Activated CD8-positive, alpha-beta memory T cell treated with anti-CD3 and anti-CD28 coated beads for 36 hours (primary cell): ENCODE measurements around the gene MEFV. TPM values are rescaled to one million over a fixed set of nuclear protein-coding genes. Genes with fewer than 3 reads are reported as not detected.

Experiments
- CTCF ChIA-PET: fragments of 350-600 bp; sonication (Branson Sonifier 250); formaldehyde crosslinking; loops from one replicate; lab custom pipeline; 2021; ENCODE audit warnings: antibody characterized with exemption; lab: Charles Lee
- POLR2A ChIA-PET: fragments of 350-600 bp; sonication (Branson Sonifier 250); formaldehyde crosslinking; loops from one replicate; lab custom pipeline; 2021; ENCODE audit warnings: antibody characterized with exemption; lab: Charles Lee
- total RNA-seq, 2 experiments: library from RNA; stranded (reverse); gene quantifications; one replicate each; pipeline ENCODE4 v1.2.3, GENCODE V29; 2021

Gene MEFV
- total RNA-seq, 2 experiments from 2014 or later = 0.19 TPM; not detected in 1

DNA sequence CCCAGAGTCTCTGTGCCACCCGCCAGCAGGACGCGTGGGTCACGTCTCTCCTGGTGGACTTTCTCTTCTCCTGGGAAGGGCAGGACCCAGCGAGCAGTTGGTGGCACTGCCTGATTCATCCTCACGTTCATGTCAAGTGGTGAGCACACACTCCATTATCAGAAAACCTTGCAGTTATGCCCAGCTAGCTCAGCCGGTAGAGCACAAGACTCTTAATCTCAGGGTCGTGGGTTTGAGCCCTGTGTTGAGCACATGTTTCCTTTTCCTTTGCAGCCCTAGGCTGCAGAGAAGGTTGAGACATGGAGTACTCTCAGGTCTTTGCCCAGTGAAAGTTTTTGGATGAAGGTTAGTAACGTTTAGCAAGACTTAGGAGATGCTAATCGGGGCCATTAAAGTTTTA, 60.5 kb downstream of the MEFV start:
- CTCF ChIA-PET = interaction anchor here (0.5 kb wide), 1 partner anchor 191 kb away, joined by 3 read pairs; no protein-coding TSS in a partner anchor
- POLR2A ChIA-PET = no interaction called here

DNA sequence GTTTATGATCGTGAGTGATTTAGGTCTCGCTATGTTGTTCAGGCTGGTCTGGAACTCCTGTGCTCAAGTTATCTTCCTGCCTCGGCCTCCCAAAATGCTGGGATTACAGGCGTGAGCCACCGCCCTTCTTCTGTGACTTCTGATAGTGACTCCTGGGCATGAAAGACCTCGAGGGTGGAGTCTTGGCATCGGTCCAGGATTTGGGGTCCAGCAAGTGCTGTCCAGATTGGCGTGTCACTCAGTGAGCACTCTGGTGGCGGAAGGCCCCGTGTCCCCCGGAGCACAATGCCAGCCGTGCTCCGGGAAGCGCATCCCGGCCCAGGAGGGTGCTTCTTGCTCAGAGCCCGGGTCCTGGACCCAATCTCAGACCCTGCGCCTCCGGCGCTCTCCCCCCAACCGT, 61.6 kb downstream of the MEFV start:
- ChIA-PET CTCF (interaction anchor here (0.7 kb wide), 1 partner anchor 24 kb away, joined by 6 read pairs; no protein-coding TSS in a partner anchor), POLR2A (no interaction called here)

DNA sequence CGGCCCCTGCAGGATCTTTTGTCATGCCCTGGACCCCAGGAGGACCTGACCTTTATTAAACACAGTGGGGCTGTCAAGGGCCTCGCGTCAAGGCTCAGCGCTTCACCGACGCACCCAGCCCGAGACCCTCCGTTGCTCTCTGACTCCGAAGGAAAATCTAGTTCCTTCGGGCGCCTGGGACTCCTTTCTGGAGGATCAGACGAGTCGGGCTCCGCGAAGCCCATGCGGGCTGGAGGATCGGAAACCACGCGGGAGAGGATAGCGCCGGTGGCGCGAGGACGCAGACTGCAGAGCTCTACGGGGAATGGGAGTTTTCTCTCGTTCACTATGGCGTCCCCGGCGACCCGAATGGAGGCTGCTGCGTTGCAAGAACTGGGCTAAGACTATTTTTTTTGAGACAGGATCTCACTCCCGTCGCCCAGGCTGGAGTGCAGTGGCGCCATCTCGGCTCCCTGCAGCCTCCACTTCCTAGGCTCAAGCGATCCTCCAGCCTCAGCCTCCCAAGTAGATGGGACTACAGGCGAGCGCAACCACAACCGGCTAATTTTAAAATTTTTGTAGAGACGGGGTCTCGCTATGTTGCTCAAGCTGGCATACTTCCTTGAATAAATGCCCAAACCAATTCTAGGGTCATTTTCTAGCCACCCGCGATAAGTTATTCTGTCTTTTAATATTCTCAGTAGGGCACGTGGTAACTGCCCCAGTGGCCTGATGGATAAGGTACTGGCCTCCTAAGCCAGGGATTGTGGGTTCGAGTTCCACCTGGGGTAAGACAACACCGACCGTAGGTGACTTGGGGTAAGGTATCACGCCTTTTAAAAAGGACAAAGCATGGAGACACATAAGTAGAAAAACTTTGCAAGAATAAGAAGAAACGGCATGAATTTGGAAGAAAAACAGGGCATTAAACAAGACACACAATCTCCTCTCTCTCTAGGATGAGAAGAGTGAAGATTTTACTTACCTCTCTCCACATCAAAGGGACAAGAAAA, 62.9 kb downstream of the MEFV start:
- POLR2A ChIA-PET = no interaction called here
- CTCF ChIA-PET = no interaction called here

DNA sequence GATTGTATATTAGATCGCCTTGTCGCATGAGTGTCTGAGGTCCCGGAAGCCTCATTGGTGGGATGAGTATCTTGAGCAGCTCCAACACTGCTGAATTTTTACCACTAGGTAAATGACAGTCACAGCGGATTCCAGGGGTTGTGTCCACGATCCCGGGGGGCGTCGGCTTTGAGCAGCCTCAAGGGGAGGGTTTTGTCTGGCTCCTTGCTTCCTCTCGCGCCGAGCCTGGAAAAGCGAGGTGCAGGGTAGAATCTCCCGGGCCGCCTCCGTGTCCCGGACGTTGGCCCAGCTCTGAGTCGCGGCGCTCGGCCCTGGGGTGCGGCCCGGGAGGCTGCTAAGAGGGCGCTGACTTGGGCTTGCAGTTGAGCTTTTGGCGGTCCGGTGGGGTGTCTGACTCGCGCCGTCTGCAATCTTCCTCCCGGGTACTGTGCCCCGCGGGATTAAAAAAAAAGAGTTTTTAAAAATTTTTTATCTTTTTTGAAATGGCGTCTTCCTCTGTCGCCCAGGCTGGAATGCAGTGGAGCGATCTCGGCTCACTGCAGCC, 63.9 kb downstream of the MEFV start:
- POLR2A ChIA-PET = no interaction called here
- CTCF ChIA-PET = interaction anchor here (0.6 kb wide), 1 partner anchor 58 kb away, joined by 5 read pairs; no protein-coding TSS in a partner anchor

Other genes with a start within 250 kb of the MEFV start
- not detected for gene CLDN9, start 243.7 kb downstream of the MEFV start, total RNA-seq
- not detected for gene CLDN6, start 238.4 kb downstream of the MEFV start, total RNA-seq
- gene TNFRSF12A, start 236.3 kb downstream of the MEFV start, total RNA-seq = 1 to 10 TPM; 4.3 to 4.6 TPM
- 10 to 100 TPM; 27.5 to 28.5 TPM for gene HCFC1R1, start 232.7 kb downstream of the MEFV start, total RNA-seq
- gene THOC6, start 232.6 kb downstream of the MEFV start, total RNA-seq = 10 to 100 TPM; 54.7 to 56.8 TPM
- gene BICDL2, start 219.7 kb downstream of the MEFV start, total RNA-seq = under 1 TPM; 0.11 to 0.17 TPM
- gene MMP25, start 210.1 kb downstream of the MEFV start, total RNA-seq = 1 to 10 TPM; 1.3 to 2.2 TPM
- gene IL32, start 191.0 kb downstream of the MEFV start, total RNA-seq = 1,000 to 10,000 TPM; 1,098 to 1,123 TPM
- gene ZSCAN10, start 157.3 kb downstream of the MEFV start, total RNA-seq = not detected
- gene ZNF205, start 144.0 kb downstream of the MEFV start, total RNA-seq = under 1 TPM in 1 of 2 experiments, not detected in 1; 0.23 TPM
- 1 to 10 TPM; 8.6 to 9.2 TPM for gene ZNF213, start 121.6 kb downstream of the MEFV start, total RNA-seq
- gene OR1F1, start 68.4 kb downstream of the MEFV start, total RNA-seq = not detected
- 10 to 100 TPM; 11.3 to 11.8 TPM for gene ZNF200, start 21.5 kb downstream of the MEFV start, total RNA-seq
- 10 to 100 TPM; 26.2 to 27.0 TPM for gene ZNF263, start 26.9 kb upstream of the MEFV start, total RNA-seq
- 1 to 10 TPM; 4.5 to 4.6 TPM for gene TIGD7, start 48.8 kb upstream of the MEFV start, total RNA-seq
- 10 to 100 TPM; 36.3 to 37.3 TPM for gene ZNF75A, start 48.9 kb upstream of the MEFV start, total RNA-seq
- gene OR2C1, start 99.3 kb upstream of the MEFV start, total RNA-seq = not detected
- 10 to 100 TPM; 11.8 to 13.1 TPM for gene ZSCAN32, start 144.4 kb upstream of the MEFV start, total RNA-seq
- 10 to 100 TPM; 10.1 to 10.8 TPM for gene ZNF174, start 144.6 kb upstream of the MEFV start, total RNA-seq
- 1 to 10 TPM; 1.9 to 2.2 TPM for gene ZNF597, start 186.9 kb upstream of the MEFV start, total RNA-seq
- 10 to 100 TPM; 34.4 to 36.5 TPM for gene NAA60, start 187.0 kb upstream of the MEFV start, total RNA-seq
- gene C16orf90, start 238.9 kb upstream of the MEFV start, total RNA-seq = not detected
- gene CLUAP1, start 244.4 kb upstream of the MEFV start, total RNA-seq = 10 to 100 TPM; 13.8 to 15.4 TPM